Mesendoderm (in vitro differentiated cells): ENCODE data around the gene POLG.

ENCODE experiments used
- DNase-seq: peaks from one replicate; pipeline ENCODE4 v3.0.0; 2013
- H2AK5ac ChIP-seq: 2 replicates; pipeline ENCODE4 v1.6.1; 2013; ENCODE audit warnings: low read length, inconsistent platforms
- H2BK120ac ChIP-seq: 2 replicates; pipeline ENCODE4 v1.6.1; 2013; ENCODE audit warnings: low read depth, mild to moderate bottlenecking, low read length, moderate library complexity, mixed read lengths
- H2BK15ac ChIP-seq: replicated peaks from 2 replicates; pipeline ENCODE4 v1.6.1; 2013; ENCODE audit warnings: low read depth, mild to moderate bottlenecking, moderate library complexity
- H2BK5ac ChIP-seq: 2 replicates; pipeline ENCODE4 v1.6.1; 2013; ENCODE audit warnings: low read length, inconsistent platforms
- H3K18ac ChIP-seq: 2 replicates; pipeline ENCODE4 v1.6.1; 2013; ENCODE audit warnings: mild to moderate bottlenecking, low read length, mixed read lengths
- H3K23ac ChIP-seq: one replicate; pipeline ENCODE4 v1.6.1; 2013; ENCODE audit warnings: low read length
- H3K27ac ChIP-seq: 2 replicates; pipeline ENCODE4 v1.5.1; 2013; ENCODE audit warnings: low read depth, mild to moderate bottlenecking, inconsistent platforms, low read length, moderate library complexity
- H3K27me3 ChIP-seq: 2 replicates; pipeline ENCODE4 v1.6.1; 2013; ENCODE audit warnings: low read length, control low read depth, mild to moderate bottlenecking, inconsistent platforms; ENCODE audit not compliant: insufficient read depth, poor library complexity
- H3K36me3 ChIP-seq: 2 replicates; pipeline ENCODE4 v1.6.1; 2013; ENCODE audit warnings: low read length, inconsistent platforms; ENCODE audit not compliant: control insufficient read depth, insufficient read depth
- H3K4ac ChIP-seq: one replicate; pipeline ENCODE4 v1.6.1; 2013; ENCODE audit warnings: low read depth, mild to moderate bottlenecking, low read length, moderate library complexity
- H3K4me1 ChIP-seq: 2 replicates; pipeline ENCODE4 v1.6.1; 2013; ENCODE audit warnings: low read depth, low read length, inconsistent platforms; ENCODE audit not compliant: control insufficient read depth
- H3K4me2 ChIP-seq: 2 replicates; pipeline ENCODE4 v1.6.1; 2013; ENCODE audit warnings: low read length
- H3K4me3 ChIP-seq: 2 replicates; pipeline ENCODE4 v1.5.1; 2013; ENCODE audit warnings: mild to moderate bottlenecking, low read length
- H3K56ac ChIP-seq: one replicate; pipeline ENCODE4 v1.6.1; 2013; ENCODE audit warnings: low read length
- H3K79me1 ChIP-seq: 2 replicates; pipeline ENCODE4 v1.6.1; 2013; ENCODE audit warnings: low read length, inconsistent platforms
- H3K79me2 ChIP-seq: 2 replicates; pipeline ENCODE4 v1.6.1; 2013; ENCODE audit warnings: mild to moderate bottlenecking, low read length; ENCODE audit not compliant: control insufficient read depth, insufficient read depth
- H3K9ac ChIP-seq: 2 replicates; pipeline ENCODE4 v1.6.1; 2013; ENCODE audit warnings: low read length, inconsistent platforms
- H4K5ac ChIP-seq: one replicate; pipeline ENCODE4 v1.6.1; 2013; ENCODE audit warnings: low read length
- H4K8ac ChIP-seq: one replicate; pipeline ENCODE4 v1.6.1; 2013; ENCODE audit warnings: low read depth, mild to moderate bottlenecking, control low read depth, low read length, moderate library complexity
- WGBS: extraction: QIAGEN DNeasy Blood & Tissue Kit; methylation state at CpG from one replicate; pipeline ENCODE4 v1.1.7; 2013; ENCODE audit warnings: low lambda C conversion rate, missing lambda C conversion rate; ENCODE audit not compliant: insufficient coverage; ENCODE audit errors: extremely low coverage; 5-methylcytosine and 5-hydroxymethylcytosine counted together

The POLG gene

GRCh38 chr15:89320200-89320599 lies 14.4 kb downstream of the POLG start:
- Histone ChIP-seq H3K27me3 (no peaks in the 10 kb centered on the region), H2BK15ac (no peak overlapping the region), H3K27ac (no peak overlapping the region), H3K79me1 (no peaks in the 10 kb centered on the region), H3K56ac (no peak overlapping the region), H2BK5ac (no peak overlapping the region), H3K18ac (no peak overlapping the region), H4K8ac (no peak overlapping the region), H3K9ac (no peak overlapping the region), H3K4ac (no peak overlapping the region), H3K4me2 (no peak overlapping the region), H3K23ac (no peak overlapping the region), H2AK5ac (no peak overlapping the region), H3K4me3 (no peak overlapping the region), H3K79me2 (no peaks in the 10 kb centered on the region), H4K5ac (no peak overlapping the region), H3K4me1 (no peaks in the 10 kb centered on the region), H3K36me3 (peaks cover 60% of the 10 kb centered on the region), H2BK120ac (no peak overlapping the region)
- no CpG with 5 or more reads among the region's 2 CpGs for WGBS
- DNase-seq, result no peak

- Histone ChIP-seq H2BK15ac (no peak overlapping the region), H3K79me2 (no peaks in the 10 kb centered on the region), H3K18ac (no peak overlapping the region), H2BK5ac (no peak overlapping the region), H3K9ac (no peak overlapping the region), H3K4me3 (no peak overlapping the region), H3K36me3 (peaks cover 63% of the 10 kb centered on the region), H3K27me3 (no peaks in the 10 kb centered on the region), H3K4me2 (no peak overlapping the region), H3K27ac (no peak overlapping the region), H2AK5ac (no peak overlapping the region), H3K56ac (no peak overlapping the region), H2BK120ac (no peak overlapping the region), H3K23ac (no peak overlapping the region), H4K8ac (no peak overlapping the region), H3K79me1 (no peaks in the 10 kb centered on the region), H3K4ac (no peak overlapping the region), H3K4me1 (no peaks in the 10 kb centered on the region), H4K5ac (no peak overlapping the region)
- 100% methylated on average over 1 of the region's 9 CpGs for WGBS
- no peak for DNase-seq
Observed at GRCh38 chr15:89319678-89320077, 14.9 kb downstream of the POLG start.

- Histone ChIP-seq H4K8ac (no peak overlapping the region), H2BK120ac (no peak overlapping the region), H3K4ac (no peak overlapping the region), H3K4me2 (no peak overlapping the region), H3K9ac (no peak overlapping the region), H3K79me1 (no peaks in the 10 kb centered on the region), H3K23ac (no peak overlapping the region), H3K79me2 (no peaks in the 10 kb centered on the region), H2AK5ac (no peak overlapping the region), H3K18ac (no peak overlapping the region), H2BK5ac (no peak overlapping the region), H4K5ac (no peak overlapping the region), H3K4me3 (no peak overlapping the region), H2BK15ac (no peak overlapping the region), H3K4me1 (no peaks in the 10 kb centered on the region), H3K56ac (no peak overlapping the region), H3K27me3 (no peaks in the 10 kb centered on the region), H3K27ac (no peak overlapping the region), H3K36me3 (peaks cover 47% of the 10 kb centered on the region)
- no CpG with 5 or more reads among the region's 4 CpGs for WGBS
- no peak for DNase-seq
Observed at GRCh38 chr15:89317186-89317720, 17.4 kb downstream of the POLG start.

GRCh38 chr15:89316504-89316903 lies 18.1 kb downstream of the POLG start:
- no peak overlapping the region for H2BK120ac ChIP-seq
- no peaks in the 10 kb centered on the region for H3K27me3 ChIP-seq
- no peak overlapping the region for H3K27ac ChIP-seq
- H3K79me2 ChIP-seq, result no peaks in the 10 kb centered on the region
- H2BK15ac ChIP-seq, result no peak overlapping the region
- H4K8ac ChIP-seq, result no peak overlapping the region
- H3K4me2 ChIP-seq, result no peak overlapping the region
- no peak overlapping the region for H3K23ac ChIP-seq
- no peak overlapping the region for H3K18ac ChIP-seq
- peaks cover 43% of the 10 kb centered on the region for H3K36me3 ChIP-seq
- H3K9ac ChIP-seq, result no peak overlapping the region
- no peaks in the 10 kb centered on the region for H3K79me1 ChIP-seq
- H3K4ac ChIP-seq, result no peak overlapping the region
- no peak overlapping the region for H3K56ac ChIP-seq
- H4K5ac ChIP-seq, result no peak overlapping the region
- no peak overlapping the region for H3K4me3 ChIP-seq
- no CpG with 5 or more reads among the region's 5 CpGs for WGBS
- no peaks in the 10 kb centered on the region for H3K4me1 ChIP-seq
- H2AK5ac ChIP-seq, result no peak overlapping the region
- no peak overlapping the region for H2BK5ac ChIP-seq
- no peak for DNase-seq

- Histone ChIP-seq H2BK120ac (no peak overlapping the region), H2BK15ac (no peak overlapping the region), H2AK5ac (no peak overlapping the region), H3K27ac (no peak overlapping the region), H3K4me3 (no peak overlapping the region), H3K56ac (no peak overlapping the region), H3K79me1 (no peaks in the 10 kb centered on the region), H3K4me1 (no peaks in the 10 kb centered on the region), H3K79me2 (no peaks in the 10 kb centered on the region), H3K36me3 (peaks cover 36% of the 10 kb centered on the region), H3K27me3 (no peaks in the 10 kb centered on the region), H4K8ac (no peak overlapping the region), H3K18ac (no peak overlapping the region), H4K5ac (no peak overlapping the region), H3K23ac (no peak overlapping the region), H2BK5ac (no peak overlapping the region), H3K4ac (no peak overlapping the region), H3K4me2 (no peak overlapping the region), H3K9ac (no peak overlapping the region)
- no CpG with 5 or more reads among the region's 2 CpGs for WGBS
- no peak for DNase-seq
Observed at GRCh38 chr15:89315375-89315929, 19.2 kb downstream of the POLG start.

GRCh38 chr15:89309993-89310392 lies 24.6 kb downstream of the POLG start:
- no peak overlapping the region for H3K9ac ChIP-seq
- no peak for DNase-seq
- H2BK15ac ChIP-seq, result no peak overlapping the region
- H3K23ac ChIP-seq, result no peak overlapping the region
- no peak overlapping the region for H3K56ac ChIP-seq
- H3K4me1 ChIP-seq, result no peaks in the 10 kb centered on the region
- no peak overlapping the region for H2BK5ac ChIP-seq
- H3K27me3 ChIP-seq, result no peaks in the 10 kb centered on the region
- peaks cover 20% of the 10 kb centered on the region for H3K36me3 ChIP-seq
- no peaks in the 10 kb centered on the region for H3K79me1 ChIP-seq
- H3K4me2 ChIP-seq, result no peak overlapping the region
- H4K5ac ChIP-seq, result no peak overlapping the region
- no peak overlapping the region for H4K8ac ChIP-seq
- H3K18ac ChIP-seq, result no peak overlapping the region
- H2BK120ac ChIP-seq, result no peak overlapping the region
- no CpG with 5 or more reads among the region's 2 CpGs for WGBS
- no peak overlapping the region for H3K4ac ChIP-seq
- no peak overlapping the region for H3K4me3 ChIP-seq
- H2AK5ac ChIP-seq, result no peak overlapping the region
- H3K79me2 ChIP-seq, result no peaks in the 10 kb centered on the region
- H3K27ac ChIP-seq, result no peak overlapping the region
